Fibroblast of pulmonary artery (primary cell): Measurements from ENCODE around the gene GSTM2.

ENCODE experiments used
- DNase-seq: peaks from one replicate; pipeline ENCODE4 v3.0.0-alpha.2; 2010; ENCODE audit warnings: low read depth
- H3K4me3 ChIP-seq: replicated peaks from 2 replicates; pipeline ENCODE4 v1.5.1; 2011; ENCODE audit warnings: low read depth, mild to moderate bottlenecking, control low read depth, low read length, moderate library complexity
- CTCF ChIP-seq: IDR thresholded peaks from 2 replicates; pipeline ENCODE4 v1.5.1; 2011; ENCODE audit warnings: mild to moderate bottlenecking, control low read depth, low read length, inconsistent platforms; ENCODE audit errors: missing control alignments

The GSTM2 gene

GRCh38 chr1:109667452-109668122 lies at the start of gene GSTM2:
TSS of gene GSTM2 (plus strand) at chr1:109668057. CDS start at chr1:109668116, 59 bp downstream.
- no peak for TF ChIP-seq CTCF
- H3K4me3 ChIP-seq: peak within 1 kb of the TSS; percentile 60
- DNase-seq: peak; percentile 86

DNA sequence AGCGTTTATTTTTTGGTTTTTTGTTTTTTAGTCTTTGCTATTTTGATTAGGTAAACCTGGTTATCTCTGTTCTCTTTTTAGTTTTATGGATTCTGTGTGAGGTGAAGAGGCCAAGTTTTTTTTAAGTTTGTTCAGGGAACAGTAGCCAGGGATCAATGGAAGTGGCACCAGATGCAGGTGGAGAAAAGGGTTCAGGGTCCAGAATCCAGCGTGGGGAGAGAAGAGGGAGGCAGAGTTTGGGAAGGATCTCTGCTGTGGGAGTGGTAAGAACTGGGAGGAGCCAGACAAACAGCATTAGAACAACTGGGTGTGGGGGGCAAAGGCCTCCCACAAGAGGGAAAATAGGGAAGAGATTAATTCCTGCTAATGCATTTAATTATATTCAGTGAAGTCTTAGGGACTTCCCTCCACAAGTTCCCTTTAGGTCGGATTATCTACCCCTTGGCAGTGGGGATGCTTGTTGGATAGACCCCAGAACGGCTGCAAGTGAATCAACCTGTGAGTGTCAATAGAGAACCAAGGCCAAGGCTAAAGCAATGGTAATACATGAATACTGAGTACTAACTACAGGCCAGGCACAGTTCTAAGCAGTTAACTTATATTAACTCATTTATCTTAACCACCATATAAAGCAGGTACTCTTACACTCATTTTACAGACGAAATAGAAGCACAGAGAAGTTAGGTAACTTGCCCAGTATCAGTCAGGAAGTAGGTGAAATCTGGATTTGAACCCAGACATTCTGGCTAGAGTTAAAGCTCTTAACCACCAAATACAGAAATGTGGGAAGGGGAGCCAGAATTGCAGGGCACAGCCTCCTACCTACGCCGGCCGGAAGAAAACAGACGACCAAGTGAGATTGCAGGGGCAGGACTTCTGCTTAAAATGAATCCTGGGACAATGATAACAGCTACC lies 48.9 kb upstream of the GSTM2 start:
- no peak for TF ChIP-seq CTCF
- peak overlapping the region; percentile 99 for H3K4me3 ChIP-seq
- no peak for DNase-seq

DNA sequence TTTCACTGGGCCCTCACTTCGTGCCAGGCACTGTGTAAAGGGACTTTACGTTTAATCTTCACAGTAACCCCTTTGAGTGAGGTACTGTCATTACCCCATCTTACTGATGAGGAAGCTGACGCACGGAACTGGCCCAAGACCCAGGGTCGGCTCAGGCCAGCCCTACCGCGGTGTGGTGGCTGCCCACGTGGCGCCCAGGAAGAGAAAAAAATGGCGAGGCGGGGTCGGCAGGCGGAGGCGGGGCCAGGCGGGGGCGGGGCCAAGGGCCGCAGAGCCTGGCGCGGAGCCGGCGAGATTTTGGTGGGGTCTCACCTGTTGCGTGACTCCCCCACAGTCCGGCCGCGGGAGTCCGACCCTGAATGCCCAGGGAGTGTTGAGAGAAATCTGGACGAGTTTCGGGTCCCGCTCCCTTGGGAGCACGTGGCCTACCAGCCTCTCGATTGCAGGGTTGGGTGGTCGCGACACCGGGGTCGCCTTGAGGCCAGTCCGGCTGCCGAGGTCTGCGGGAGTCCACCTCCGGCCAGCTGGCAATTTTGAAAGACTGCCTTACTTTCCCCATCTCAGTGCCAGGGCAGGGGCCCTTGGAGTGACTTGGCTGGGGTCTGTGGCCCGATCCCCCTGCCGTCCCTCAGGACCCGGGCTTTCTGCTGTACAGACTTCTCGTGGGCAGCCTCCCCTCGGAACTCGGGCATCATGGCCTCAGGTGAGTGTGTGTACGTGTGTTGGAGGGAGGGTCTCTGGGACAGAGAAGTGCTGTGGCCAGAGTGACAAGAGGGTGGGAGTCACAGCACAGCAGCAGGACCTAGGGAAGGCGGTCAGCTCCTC lies 48.1 kb upstream of the GSTM2 start, which contains the start of the genes AMPD2 and GNAT2:
TSS of gene AMPD2 (plus strand) at position 262 of the 825 bp plus-strand sequence. CDS start 1,339 bp downstream, outside the sequence.
TSS of gene GNAT2 (minus strand) at position 41 of the 825 bp plus-strand sequence. CDS start 6,746 bp downstream, outside the sequence.
- TF ChIP-seq CTCF: no peak
- DNase-seq: peak; percentile 89
- peak within 1 kb of the TSS; percentile 99 for H3K4me3 ChIP-seq

DNA sequence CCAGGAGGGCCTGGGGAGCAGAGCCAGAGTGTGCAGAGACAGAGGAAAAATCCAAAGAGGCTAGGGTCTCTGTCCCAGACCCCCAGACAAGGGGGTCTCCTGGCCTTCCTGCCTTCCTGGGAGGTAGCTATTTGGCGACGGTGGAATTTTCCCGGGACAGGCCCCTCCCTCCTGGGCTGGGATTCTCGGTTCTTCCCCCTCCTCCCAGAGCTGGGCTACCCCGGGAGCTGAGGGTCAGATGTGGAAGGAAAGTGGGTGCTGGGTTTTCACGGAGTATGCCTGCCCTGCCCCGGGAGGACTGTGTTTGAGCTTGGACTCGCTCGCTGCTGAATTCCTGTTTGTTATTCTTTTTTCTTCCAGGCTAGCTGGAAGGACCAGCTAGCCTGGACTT lies 47.5 kb upstream of the GSTM2 start:
- no peak for TF ChIP-seq CTCF
- peak overlapping the region; percentile 99 for H3K4me3 ChIP-seq
- DNase-seq: peak; percentile 65

DNA sequence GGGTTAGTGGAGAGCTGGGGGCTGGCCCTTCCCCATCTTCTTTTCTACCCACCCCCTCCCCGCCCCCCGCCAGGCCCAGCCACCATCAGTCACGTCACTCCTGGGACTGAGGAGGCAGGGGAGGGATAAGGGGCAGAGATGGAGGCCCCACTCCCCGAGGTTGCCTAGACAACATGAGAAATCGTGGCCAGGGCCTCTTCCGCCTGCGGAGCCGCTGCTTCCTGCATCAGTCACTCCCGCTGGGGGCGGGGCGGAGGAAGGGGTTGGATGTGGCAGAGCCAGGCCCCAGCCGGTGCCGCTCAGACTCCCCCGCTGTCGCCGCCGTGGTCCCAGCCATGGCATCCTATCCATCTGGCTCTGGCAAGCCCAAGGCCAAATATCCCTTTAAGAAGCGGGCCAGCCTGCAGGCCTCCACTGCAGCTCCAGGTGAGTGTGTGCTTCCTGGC lies 47.0 kb upstream of the GSTM2 start:
- H3K4me3 ChIP-seq: peak overlapping the region; percentile 99
- no peak for TF ChIP-seq CTCF
- DNase-seq: peak; percentile 96

GRCh38 chr1:109621379-109622136 lies 46.3 kb upstream of the GSTM2 start:
- TF ChIP-seq CTCF: no peak
- no peak for DNase-seq
- H3K4me3 ChIP-seq: peak overlapping the region; percentile 99
